ENCODE measurements around the gene LMOD3.

The LMOD3 gene

DNA sequence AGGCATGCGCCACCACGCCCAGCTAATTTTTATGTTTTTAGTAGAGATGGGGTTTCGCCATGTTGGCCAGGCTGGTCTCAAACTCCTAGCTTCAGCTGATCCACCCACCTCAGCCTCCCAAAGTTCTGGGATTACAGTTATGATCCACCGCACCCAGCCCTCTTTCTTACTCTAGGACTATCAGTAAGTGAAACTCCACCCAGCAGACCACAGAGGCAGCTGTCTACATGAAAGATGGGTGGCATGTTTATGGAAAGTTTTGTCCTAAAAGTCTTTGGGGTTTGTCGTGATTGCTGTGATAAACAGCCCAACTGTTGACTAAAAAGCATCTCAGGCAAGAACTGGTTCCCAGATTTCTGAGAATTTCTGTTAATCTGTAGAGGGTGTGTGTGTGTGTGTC, 26.8 kb downstream of the LMOD3 start:
- in situ Hi-C loops (cut with MboI; ENCODE audit: low sequenced_read_pairs): no loop called here

DNA sequence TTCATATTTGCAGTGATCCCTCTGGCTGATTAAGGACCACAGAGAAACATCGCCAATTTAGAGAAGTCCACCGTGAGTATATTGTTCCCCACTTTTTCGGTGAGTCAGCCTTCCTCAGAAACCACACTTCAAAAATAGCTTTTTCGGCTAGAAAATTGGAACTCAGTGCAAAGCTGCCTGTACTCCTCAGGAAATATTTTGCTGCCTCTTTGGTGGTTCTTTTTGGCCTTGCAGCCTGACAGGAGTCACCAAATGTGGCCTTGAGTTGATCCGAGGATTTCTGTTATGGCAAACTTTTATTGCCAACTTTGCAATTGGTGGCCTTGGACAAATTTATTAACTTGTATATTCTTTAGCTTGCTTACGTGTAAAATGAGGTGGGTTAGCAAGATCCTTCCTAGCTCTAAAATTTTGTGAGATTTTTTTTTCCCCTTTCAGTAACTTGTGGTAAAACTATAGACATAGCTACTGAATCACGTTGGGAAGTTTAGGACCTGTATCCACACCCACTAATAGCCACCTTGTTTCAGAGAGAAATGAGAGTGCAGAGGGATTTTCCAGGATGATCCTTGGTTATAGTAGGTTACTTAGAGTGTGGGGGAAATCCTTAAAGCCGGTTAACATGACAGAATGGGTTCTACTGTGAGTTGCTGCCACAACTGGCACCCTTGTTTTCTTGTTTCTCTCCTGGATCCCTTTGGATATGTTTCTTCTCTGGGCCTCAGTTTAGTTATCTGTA, 27.8 kb downstream of the LMOD3 start:
- in situ Hi-C loops (cut with MboI; ENCODE audit: low sequenced_read_pairs): no loop called here

DNA sequence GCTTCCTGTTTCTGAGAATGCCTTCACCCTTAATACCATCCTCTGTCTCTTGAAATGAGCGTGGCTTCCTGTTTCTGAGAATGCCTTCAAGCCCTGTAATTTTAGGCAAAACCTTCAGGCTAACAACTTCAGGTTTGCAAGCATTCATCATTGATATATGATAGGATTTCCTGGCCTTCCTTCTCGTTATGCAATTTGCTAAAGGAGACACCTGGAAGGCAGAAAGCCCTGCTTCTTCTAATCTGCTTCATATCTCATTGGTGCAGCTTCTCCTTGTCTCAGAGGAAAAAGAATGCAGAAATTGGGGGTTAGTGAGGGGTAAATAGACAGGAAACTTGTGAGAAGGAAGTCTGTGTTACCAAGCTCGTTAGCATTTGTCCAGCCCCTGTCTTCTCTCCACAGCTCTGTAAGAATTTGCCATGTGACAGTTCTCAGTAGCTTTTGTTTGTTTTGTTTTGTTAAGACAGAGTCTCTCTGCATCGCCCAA, 30.3 kb downstream of the LMOD3 start:
- in situ Hi-C loops (cut with MboI; ENCODE audit: low sequenced_read_pairs): no loop called here

DNA sequence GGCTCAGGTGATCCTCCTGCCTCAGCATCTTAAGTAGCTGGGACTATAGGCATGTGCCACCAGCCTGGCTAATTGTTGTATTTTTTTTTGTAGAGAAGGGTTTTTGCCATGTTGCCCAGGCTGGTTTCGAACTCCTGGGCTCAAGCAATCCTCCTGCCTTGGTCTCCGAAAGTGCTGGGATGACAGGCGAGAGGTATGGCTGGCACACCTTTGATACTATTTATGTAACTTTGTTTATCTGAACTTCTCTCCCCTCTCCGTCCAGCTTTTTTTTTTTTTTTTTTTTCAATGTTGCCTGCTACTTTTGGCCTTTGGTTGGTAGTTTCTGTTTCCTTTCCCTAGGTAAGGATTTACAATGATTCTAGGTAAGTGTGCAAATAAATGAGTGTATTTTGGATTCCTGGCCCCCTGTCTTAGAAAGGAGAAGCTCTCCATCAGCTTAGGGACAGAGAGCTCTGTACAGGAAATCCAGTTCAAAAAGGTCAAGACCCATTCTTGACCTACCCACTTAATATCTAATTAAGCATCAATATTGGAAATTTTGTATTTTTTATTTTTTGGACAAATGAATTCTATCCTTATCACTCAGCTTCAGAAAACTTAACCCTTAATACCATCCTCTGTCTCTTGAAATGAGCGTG, 30.9 kb downstream of the LMOD3 start:
- in situ Hi-C loops (cut with MboI; ENCODE audit: low sequenced_read_pairs): no loop called here

DNA sequence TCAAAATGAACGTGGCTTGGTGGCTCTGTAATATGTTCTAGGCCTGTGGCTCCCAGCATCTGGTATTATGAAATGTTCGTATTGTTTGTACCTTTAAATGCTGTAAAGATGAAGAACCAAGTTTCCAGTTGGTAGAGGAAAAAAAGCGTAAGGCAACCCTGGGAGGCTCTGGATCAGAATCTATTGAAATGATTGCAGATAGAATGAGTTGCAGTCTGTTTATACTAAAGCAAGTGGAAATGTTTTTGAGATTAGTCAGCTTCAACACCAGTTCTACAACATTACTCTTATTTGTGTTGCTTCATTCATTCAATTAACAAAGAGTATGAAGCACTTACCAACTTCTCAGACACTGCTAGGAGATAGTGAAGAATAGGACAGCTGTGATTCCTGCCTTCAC, 32.4 kb downstream of the LMOD3 start:
- in situ Hi-C loops (cut with MboI; ENCODE audit: low sequenced_read_pairs): no loop called here

- in situ Hi-C loops (cut with MboI; ENCODE audit: low sequenced_read_pairs): no loop called here
Measured at GRCh38 chr3:69088063-69088462, 34.3 kb downstream of the LMOD3 start.

DNA sequence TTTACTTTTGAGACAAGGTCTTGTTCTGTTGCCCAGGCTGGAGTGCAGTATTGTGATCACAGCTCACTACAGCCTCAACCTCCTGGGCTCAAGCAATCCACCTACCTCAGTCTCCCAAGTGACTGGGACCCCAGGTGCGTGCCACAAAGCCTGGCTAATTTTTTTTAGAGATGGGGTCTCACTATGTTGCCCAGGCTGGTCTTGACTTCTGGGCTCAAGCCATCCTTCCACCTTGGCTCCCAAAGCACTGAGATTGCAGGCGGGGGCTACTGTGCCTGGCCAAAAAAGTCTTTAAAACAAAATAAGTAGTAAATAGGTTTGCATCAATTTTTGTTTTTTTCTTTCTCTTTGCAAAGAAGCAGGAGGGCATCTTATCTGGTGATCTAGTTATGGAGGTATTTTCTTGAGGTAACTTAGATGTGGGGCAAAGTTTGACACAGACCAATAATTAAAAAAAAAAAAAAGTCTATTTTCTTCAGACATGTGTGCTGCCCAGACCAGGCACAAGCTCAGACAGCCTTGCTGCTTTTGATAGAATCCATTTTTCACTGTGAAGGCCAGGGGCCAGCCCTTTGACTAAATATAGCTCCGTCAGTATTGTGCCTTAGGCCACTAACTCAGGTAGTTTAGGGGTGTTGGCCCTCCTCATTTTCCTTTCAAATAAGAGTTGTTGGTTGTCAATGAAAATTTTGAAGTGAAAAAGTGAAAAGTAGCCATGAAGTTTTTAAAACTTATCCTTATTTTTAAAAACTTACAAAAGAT, 35.2 kb downstream of the LMOD3 start:
- in situ Hi-C loops (cut with MboI; ENCODE audit: low sequenced_read_pairs): no loop called here

DNA sequence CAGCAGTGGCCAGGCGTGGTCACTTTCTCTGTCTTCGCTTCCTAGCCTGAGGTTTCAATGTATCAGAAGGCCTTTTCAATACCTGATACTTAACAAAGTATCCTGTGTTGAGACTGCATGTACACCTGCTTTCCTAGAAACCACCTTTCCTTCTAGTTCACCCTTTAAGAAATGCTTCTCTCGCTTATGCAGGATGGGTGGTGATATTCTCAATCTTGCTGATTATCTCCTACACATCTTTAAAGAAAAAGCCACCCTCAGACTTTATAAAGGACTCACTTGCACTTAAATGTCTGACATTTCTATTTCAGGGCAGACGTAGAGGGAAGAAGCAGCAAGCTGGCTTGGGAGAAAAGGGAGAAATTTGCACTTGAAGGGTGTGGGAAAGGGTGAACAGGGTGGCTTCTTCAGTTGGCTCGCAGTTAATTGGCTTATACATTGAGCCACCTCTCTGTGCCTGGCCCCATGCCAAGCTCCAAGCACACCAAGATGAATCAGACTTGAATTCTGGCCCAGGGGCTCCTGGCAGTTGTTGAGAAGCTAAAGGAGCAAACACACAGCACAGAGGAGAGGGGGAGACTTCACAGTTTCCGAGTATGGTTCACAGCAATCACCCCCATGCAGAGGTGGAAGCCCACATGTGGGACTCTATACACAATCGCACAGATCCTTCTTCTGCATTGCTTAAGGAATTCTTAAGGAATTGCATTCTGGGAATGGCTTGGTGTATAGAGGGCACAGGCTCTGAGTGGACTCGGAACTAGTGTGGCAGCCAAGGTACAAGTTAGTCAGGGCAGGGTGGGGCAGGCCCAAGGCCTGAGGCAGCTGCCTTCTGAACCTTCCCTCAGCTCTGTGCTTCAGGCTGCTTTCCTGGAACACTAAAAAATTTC, 36.3 kb downstream of the LMOD3 start:
- in situ Hi-C loops (cut with MboI; ENCODE audit: low sequenced_read_pairs): no loop called here

GRCh38 chr3:69085168-69085832, 37.1 kb downstream of the LMOD3 start:
- in situ Hi-C loops (cut with MboI; ENCODE audit: low sequenced_read_pairs): no loop called here

GRCh38 chr3:69084326-69085167, 37.8 kb downstream of the LMOD3 start, which contains the start of gene ARL6IP5:
Gene ARL6IP5, plus strand, starts transcription at chr3:69084937. Its CDS starts 111 bp downstream, at chr3:69085048.
- in situ Hi-C loops (cut with MboI; ENCODE audit: low sequenced_read_pairs): no loop called here

- in situ Hi-C loops (cut with MboI; ENCODE audit: low sequenced_read_pairs): no loop called here
Measured at GRCh38 chr3:69082805-69083204, 39.6 kb downstream of the LMOD3 start.

GRCh38 chr3:69082361-69082760, 40.0 kb downstream of the LMOD3 start:
- in situ Hi-C loops (cut with MboI; ENCODE audit: low sequenced_read_pairs): no loop called here

GRCh38 chr3:69081583-69082262, 40.7 kb downstream of the LMOD3 start:
- in situ Hi-C loops (cut with MboI; ENCODE audit: low sequenced_read_pairs): no loop called here

GRCh38 chr3:69080233-69080920, 42.0 kb downstream of the LMOD3 start, which contains the start of gene UBA3:
Gene UBA3, minus strand, starts transcription at chr3:69080365. Its CDS starts 12 bp downstream, at chr3:69080353.
- in situ Hi-C loops (cut with MboI; ENCODE audit: low sequenced_read_pairs): no loop called here

- in situ Hi-C loops (cut with MboI; ENCODE audit: low sequenced_read_pairs): no loop called here
Measured at GRCh38 chr3:69079269-69080159, 42.9 kb downstream of the LMOD3 start.

- in situ Hi-C loops (cut with MboI; ENCODE audit: low sequenced_read_pairs): no loop called here
Measured at GRCh38 chr3:69072928-69073327, 49.5 kb downstream of the LMOD3 start.

GRCh38 chr3:69066121-69066520, 56.3 kb downstream of the LMOD3 start:
- in situ Hi-C loops (cut with MboI; ENCODE audit: low sequenced_read_pairs): no loop called here

Data from HL-60/S4 treated with phorbol 12-myristate 13-acetate at 8.2 ng/mL for 4 days and 3 days (cell line).